ENCODE results near the gene ZNF710. TPM values are rescaled to one million over a fixed set of nuclear protein-coding genes. Genes with fewer than 3 reads are reported as not detected.

Gene ZNF710
- polyA plus RNA-seq, 2 donors, result 21.1 to 62.1 TPM

GRCh38 chr15:90042766-90043529 is 41.8 kb downstream of the ZNF710 start:
- Histone ChIP-seq H3K27me3 (ENCODE audit: control insufficient read depth in 1 of 2, insufficient read depth in 2 of 2, low read length in 2 of 2) (no peaks in the 10 kb centered on the region), H3K9me3 (ENCODE audit: control insufficient read depth in 2 of 2, insufficient read depth in 1 of 2, low read depth in 1 of 2, low read length in 1 of 2) (no peaks in the 10 kb centered on the region), H3K4me1 (ENCODE audit: control insufficient read depth in 2 of 2, insufficient read depth in 2 of 2, low read length in 1 of 2) (peaks cover 8 to 24% of the 10 kb centered on the region in 2 donors), H3K36me3 (ENCODE audit: control insufficient read depth in 2 of 2, insufficient read depth in 2 of 2, low read length in 1 of 2) (no peaks in the 10 kb centered on the region), H3K27ac (ENCODE audit: low read depth in 2 of 2, low read length in 1 of 2) (no peak overlapping the region), H3K4me3 (ENCODE audit: low read depth in 1 of 2, low read length in 2 of 2) (no peak overlapping the region)
- WGBS, 2 donors, result 87 to 90% methylated on average over 27 of the region's 27 CpGs

DNA sequence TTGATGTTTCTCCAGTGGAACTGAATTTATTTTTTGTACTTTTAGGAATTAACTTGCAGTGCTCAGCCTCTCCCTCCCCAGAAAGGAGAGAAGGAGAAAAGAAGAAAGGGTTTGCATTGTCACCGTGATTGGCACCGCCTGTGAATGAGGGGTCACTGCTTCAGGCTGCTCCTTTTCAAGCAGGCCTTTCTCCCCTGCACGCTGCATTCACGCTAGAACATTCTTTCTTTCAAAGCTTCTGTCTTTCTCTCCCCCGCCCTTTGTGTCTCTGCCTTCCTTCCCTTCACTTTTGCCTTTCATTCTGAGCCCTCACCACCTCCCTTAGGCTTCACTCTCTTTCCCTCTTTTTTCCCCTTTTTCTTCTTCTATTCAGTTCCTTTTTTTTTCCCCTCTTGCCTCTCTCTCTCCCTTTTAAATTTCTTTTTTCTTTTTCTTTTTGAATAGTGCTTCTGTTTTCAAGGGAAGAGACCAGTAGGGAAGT is 42.4 kb downstream of the ZNF710 start:
- Histone ChIP-seq H3K4me3 (ENCODE audit: low read depth in 1 of 2, low read length in 2 of 2) (no peak overlapping the region), H3K36me3 (ENCODE audit: control insufficient read depth in 2 of 2, insufficient read depth in 2 of 2, low read length in 1 of 2) (no peaks in the 10 kb centered on the region), H3K9me3 (ENCODE audit: control insufficient read depth in 2 of 2, insufficient read depth in 1 of 2, low read depth in 1 of 2, low read length in 1 of 2) (no peaks in the 10 kb centered on the region), H3K27me3 (ENCODE audit: control insufficient read depth in 1 of 2, insufficient read depth in 2 of 2, low read length in 2 of 2) (no peaks in the 10 kb centered on the region), H3K4me1 (ENCODE audit: control insufficient read depth in 2 of 2, insufficient read depth in 2 of 2, low read length in 1 of 2) (peaks cover 10 to 30% of the 10 kb centered on the region in 2 donors), H3K27ac (ENCODE audit: low read depth in 2 of 2, low read length in 1 of 2) (no peak overlapping the region)
- WGBS, 2 donors, result 85 to 94% methylated on average over 5 of the region's 5 CpGs

- Histone ChIP-seq H3K4me1 (ENCODE audit: control insufficient read depth in 2 of 2, insufficient read depth in 2 of 2, low read length in 1 of 2) (peaks cover 10 to 30% of the 10 kb centered on the region in 2 donors), H3K27ac (ENCODE audit: low read depth in 2 of 2, low read length in 1 of 2) (no peak overlapping the region), H3K27me3 (ENCODE audit: control insufficient read depth in 1 of 2, insufficient read depth in 2 of 2, low read length in 2 of 2) (no peaks in the 10 kb centered on the region), H3K9me3 (ENCODE audit: control insufficient read depth in 2 of 2, insufficient read depth in 1 of 2, low read depth in 1 of 2, low read length in 1 of 2) (no peaks in the 10 kb centered on the region), H3K36me3 (ENCODE audit: control insufficient read depth in 2 of 2, insufficient read depth in 2 of 2, low read length in 1 of 2) (no peaks in the 10 kb centered on the region), H3K4me3 (ENCODE audit: low read depth in 1 of 2, low read length in 2 of 2) (no peak overlapping the region)
- 90 to 92% methylated on average over 14 of the region's 14 CpGs for WGBS, 2 donors
These were observed 43.1 kb downstream of the ZNF710 start for GRCh38 chr15:90044191-90044590.

- Histone ChIP-seq H3K9me3 (ENCODE audit: control insufficient read depth in 2 of 2, insufficient read depth in 1 of 2, low read depth in 1 of 2, low read length in 1 of 2) (no peaks in the 10 kb centered on the region), H3K36me3 (ENCODE audit: control insufficient read depth in 2 of 2, insufficient read depth in 2 of 2, low read length in 1 of 2) (no peaks in the 10 kb centered on the region), H3K4me3 (ENCODE audit: low read depth in 1 of 2, low read length in 2 of 2) (no peak overlapping the region), H3K27me3 (ENCODE audit: control insufficient read depth in 1 of 2, insufficient read depth in 2 of 2, low read length in 2 of 2) (no peaks in the 10 kb centered on the region), H3K27ac (ENCODE audit: low read depth in 2 of 2, low read length in 1 of 2) (peak overlapping the region in 1 of 2 donors; percentile 96), H3K4me1 (ENCODE audit: control insufficient read depth in 2 of 2, insufficient read depth in 2 of 2, low read length in 1 of 2) (peaks cover 10 to 30% of the 10 kb centered on the region in 2 donors)
- WGBS, 2 donors, result 91 to 96% methylated on average over 4 of the region's 4 CpGs
These were observed 43.8 kb downstream of the ZNF710 start for GRCh38 chr15:90044916-90045371.

DNA sequence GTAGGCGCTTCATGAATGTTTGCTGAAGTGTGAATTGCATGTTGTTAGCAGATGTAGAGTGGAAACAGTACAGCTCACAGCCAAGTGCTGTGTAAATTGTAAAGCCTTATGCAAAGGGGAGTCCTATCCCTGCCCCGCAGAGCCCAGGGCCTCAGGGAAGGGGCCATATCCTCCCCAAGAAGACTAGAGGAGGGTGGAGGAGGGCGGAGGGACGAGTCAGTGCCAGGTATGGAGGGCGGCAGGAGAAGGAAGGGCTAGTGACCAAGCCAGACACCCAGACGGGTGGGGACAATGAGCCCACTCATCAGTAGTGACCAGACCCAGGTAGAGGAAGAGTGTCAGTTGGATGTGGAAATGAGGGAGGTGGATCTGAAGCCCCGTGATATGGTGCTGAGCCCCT is 45.2 kb downstream of the ZNF710 start:
- peaks cover 10 to 30% of the 10 kb centered on the region in 2 donors for H3K4me1 ChIP-seq (ENCODE audit: control insufficient read depth in 2 of 2, insufficient read depth in 2 of 2, low read length in 1 of 2)
- H3K27ac ChIP-seq (ENCODE audit: low read depth in 2 of 2, low read length in 1 of 2), result peak overlapping the region; percentile 89 to 96

DNA sequence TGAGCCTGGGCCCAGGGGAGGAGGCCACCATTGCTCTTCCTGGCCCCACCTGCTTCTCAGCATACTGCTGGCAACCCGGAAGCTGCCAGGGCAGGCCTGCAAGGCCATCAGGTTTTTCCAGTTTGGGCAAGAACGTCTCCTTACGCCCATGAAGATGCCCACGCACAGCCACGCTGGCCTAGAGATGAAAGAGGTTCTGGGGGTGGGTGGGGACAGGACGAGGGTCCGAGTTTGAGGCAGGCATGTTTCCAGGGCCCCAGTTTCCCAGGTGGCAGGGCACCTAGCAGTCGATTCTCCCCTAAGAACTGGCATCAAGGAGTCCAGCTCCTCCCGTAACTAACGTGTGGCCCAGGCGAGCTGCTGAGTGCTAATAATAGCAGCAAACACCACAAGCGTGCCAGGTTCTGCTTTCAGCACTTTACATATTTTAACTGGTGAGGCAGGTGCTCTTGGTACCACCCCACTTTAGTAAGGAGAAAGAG is 45.8 kb downstream of the ZNF710 start:
- no peaks in the 10 kb centered on the region for H3K9me3 ChIP-seq (ENCODE audit: control insufficient read depth in 2 of 2, insufficient read depth in 1 of 2, low read depth in 1 of 2, low read length in 1 of 2)
- peak overlapping the region; percentile 89 to 96 for H3K27ac ChIP-seq (ENCODE audit: low read depth in 2 of 2, low read length in 1 of 2)
- no peak overlapping the region for H3K4me3 ChIP-seq (ENCODE audit: low read depth in 1 of 2, low read length in 2 of 2)
- peaks cover 10 to 30% of the 10 kb centered on the region in 2 donors for H3K4me1 ChIP-seq (ENCODE audit: control insufficient read depth in 2 of 2, insufficient read depth in 2 of 2, low read length in 1 of 2)
- no peaks in the 10 kb centered on the region for H3K36me3 ChIP-seq (ENCODE audit: control insufficient read depth in 2 of 2, insufficient read depth in 2 of 2, low read length in 1 of 2)
- WGBS, 2 donors, result 36 to 41% methylated on average over 12 of the region's 12 CpGs
- H3K27me3 ChIP-seq (ENCODE audit: control insufficient read depth in 1 of 2, insufficient read depth in 2 of 2, low read length in 2 of 2), result no peaks in the 10 kb centered on the region

More for the DNA sequence above, 45.2 kb downstream of the ZNF710 start:
- Histone ChIP-seq H3K9me3 (ENCODE audit: control insufficient read depth in 2 of 2, insufficient read depth in 1 of 2, low read depth in 1 of 2, low read length in 1 of 2) (no peaks in the 10 kb centered on the region), H3K27me3 (ENCODE audit: control insufficient read depth in 1 of 2, insufficient read depth in 2 of 2, low read length in 2 of 2) (no peaks in the 10 kb centered on the region), H3K36me3 (ENCODE audit: control insufficient read depth in 2 of 2, insufficient read depth in 2 of 2, low read length in 1 of 2) (no peaks in the 10 kb centered on the region), H3K4me3 (ENCODE audit: low read depth in 1 of 2, low read length in 2 of 2) (no peak overlapping the region)
- WGBS, 2 donors, result 71 to 77% methylated on average over 7 of the region's 7 CpGs

GRCh38 chr15:90047956-90048575 is 46.9 kb downstream of the ZNF710 start:
- Histone ChIP-seq H3K27me3 (ENCODE audit: control insufficient read depth in 1 of 2, insufficient read depth in 2 of 2, low read length in 2 of 2) (no peaks in the 10 kb centered on the region), H3K4me1 (ENCODE audit: control insufficient read depth in 2 of 2, insufficient read depth in 2 of 2, low read length in 1 of 2) (peaks cover 10 to 30% of the 10 kb centered on the region in 2 donors), H3K9me3 (ENCODE audit: control insufficient read depth in 2 of 2, insufficient read depth in 1 of 2, low read depth in 1 of 2, low read length in 1 of 2) (no peaks in the 10 kb centered on the region), H3K36me3 (ENCODE audit: control insufficient read depth in 2 of 2, insufficient read depth in 2 of 2, low read length in 1 of 2) (no peaks in the 10 kb centered on the region), H3K27ac (ENCODE audit: low read depth in 2 of 2, low read length in 1 of 2) (peak overlapping the region; percentile 89 to 96), H3K4me3 (ENCODE audit: low read depth in 1 of 2, low read length in 2 of 2) (no peak overlapping the region)
- 46 to 59% methylated on average over 9 of the region's 9 CpGs for WGBS, 2 donors

DNA sequence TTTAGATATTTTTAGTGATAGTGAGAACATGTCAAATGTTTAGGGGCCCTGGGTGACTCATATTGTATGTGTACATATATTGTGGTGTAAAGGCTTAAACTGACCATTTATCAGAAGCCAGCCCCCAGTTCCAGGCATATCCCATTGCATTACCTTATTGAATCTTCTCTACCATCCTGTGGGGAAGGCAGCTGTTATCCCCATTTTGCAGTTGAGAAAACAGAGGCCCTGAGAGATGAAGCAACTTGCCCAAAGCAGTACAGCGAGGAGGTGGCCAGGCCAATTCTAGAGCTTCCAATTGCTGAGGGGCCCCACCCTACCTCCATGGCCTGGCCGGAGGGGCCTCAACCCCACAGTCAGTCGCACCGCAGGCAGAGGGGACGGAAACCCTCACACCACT is 47.9 kb downstream of the ZNF710 start:
- no peak overlapping the region for H3K27ac ChIP-seq (ENCODE audit: low read depth in 2 of 2, low read length in 1 of 2)
- WGBS, 2 donors, result 98 to 100% methylated on average over 5 of the region's 5 CpGs
- peaks cover 10 to 30% of the 10 kb centered on the region in 2 donors for H3K4me1 ChIP-seq (ENCODE audit: control insufficient read depth in 2 of 2, insufficient read depth in 2 of 2, low read length in 1 of 2)
- H3K9me3 ChIP-seq (ENCODE audit: control insufficient read depth in 2 of 2, insufficient read depth in 1 of 2, low read depth in 1 of 2, low read length in 1 of 2), result no peaks in the 10 kb centered on the region
- no peak overlapping the region for H3K4me3 ChIP-seq (ENCODE audit: low read depth in 1 of 2, low read length in 2 of 2)
- H3K27me3 ChIP-seq (ENCODE audit: control insufficient read depth in 1 of 2, insufficient read depth in 2 of 2, low read length in 2 of 2), result no peaks in the 10 kb centered on the region
- H3K36me3 ChIP-seq (ENCODE audit: control insufficient read depth in 2 of 2, insufficient read depth in 2 of 2, low read length in 1 of 2), result no peaks in the 10 kb centered on the region

DNA sequence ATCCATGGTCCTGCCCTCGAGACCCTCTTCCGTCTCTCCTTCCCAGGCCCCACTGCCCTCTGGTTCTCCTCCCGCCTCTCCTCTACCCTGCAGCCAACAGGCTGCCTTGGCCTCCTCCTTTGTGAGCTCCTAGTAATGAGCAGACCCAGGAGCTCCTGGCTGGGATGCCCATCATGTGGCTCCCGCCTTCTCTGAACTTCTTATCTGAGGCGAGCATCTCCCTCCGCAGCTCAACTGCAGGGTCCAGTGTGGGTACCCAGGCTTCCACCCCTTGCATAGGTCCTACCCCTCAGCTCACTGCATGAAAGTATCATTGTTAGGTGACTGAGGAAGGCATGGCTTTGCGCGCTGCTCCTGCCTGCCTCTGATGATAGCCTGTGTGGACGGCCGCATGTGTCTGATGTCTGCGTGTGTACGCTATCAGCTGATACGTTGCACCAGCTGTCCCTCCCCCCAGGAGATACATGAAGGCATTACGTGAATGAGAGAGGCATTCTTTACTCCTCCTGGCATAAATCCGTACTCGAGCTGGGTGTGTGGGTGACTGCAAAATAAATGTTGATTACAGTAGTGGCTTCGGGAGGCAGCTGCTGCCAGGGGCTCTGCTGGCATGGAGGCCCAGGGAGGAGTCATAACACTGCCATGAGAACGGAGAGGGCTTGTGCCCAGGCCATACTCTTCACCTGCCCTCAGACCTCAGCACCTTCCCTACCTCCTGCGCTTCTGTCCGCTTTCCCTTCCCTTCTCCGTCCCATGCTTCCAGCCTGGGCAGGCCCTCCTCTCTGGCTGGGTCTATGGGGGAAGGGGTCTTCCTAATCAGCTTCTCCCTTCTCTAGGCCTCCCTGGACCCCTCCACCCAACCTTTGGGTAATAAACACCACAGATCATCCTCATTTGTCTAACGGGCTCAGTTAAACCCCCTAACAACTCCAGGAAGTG is 48.8 kb downstream of the ZNF710 start:
- H3K27ac ChIP-seq (ENCODE audit: low read depth in 2 of 2, low read length in 1 of 2), result no peak overlapping the region
- no peaks in the 10 kb centered on the region for H3K9me3 ChIP-seq (ENCODE audit: control insufficient read depth in 2 of 2, insufficient read depth in 1 of 2, low read depth in 1 of 2, low read length in 1 of 2)
- no peaks in the 10 kb centered on the region for H3K36me3 ChIP-seq (ENCODE audit: control insufficient read depth in 2 of 2, insufficient read depth in 2 of 2, low read length in 1 of 2)
- no peak overlapping the region for H3K4me3 ChIP-seq (ENCODE audit: low read depth in 1 of 2, low read length in 2 of 2)
- H3K4me1 ChIP-seq (ENCODE audit: control insufficient read depth in 2 of 2, insufficient read depth in 2 of 2, low read length in 1 of 2), result peaks cover 10 to 30% of the 10 kb centered on the region in 2 donors
- 79 to 85% methylated on average over 22 of the region's 22 CpGs for WGBS, 2 donors
- H3K27me3 ChIP-seq (ENCODE audit: control insufficient read depth in 1 of 2, insufficient read depth in 2 of 2, low read length in 2 of 2), result no peaks in the 10 kb centered on the region

Measured in esophagus (tissue), 2 donors.